HL-60 (cell line): ENCODE measurements around the gene SF3B3.
"Not testable (repeated sequence)": the region's sequence is repeated elsewhere in the genome, so short reads cannot be mapped to it uniquely, and the experiment has no call there.

ENCODE experiments used
- DNase-seq, 2 experiments: peaks; one replicate each; pipeline ENCODE4 v3.0.0-alpha.2; 2010 to 2020; ENCODE audit warnings: low read depth in 1 of 2, low spot score in 1 of 2
- H3K27ac ChIP-seq: fragments of 250-450 bp; sonication (Bioruptor Pico); replicated peaks from 2 replicates; pipeline ENCODE4 v1.5.1; 2020; ENCODE audit warnings: mild to moderate bottlenecking, moderate library complexity
- H3K27me3 ChIP-seq: fragments of 250-450 bp; sonication (Bioruptor Pico); 2 replicates; pipeline ENCODE4 v1.5.1; 2021; ENCODE audit warnings: mild to moderate bottlenecking, moderate library complexity; ENCODE audit not compliant: insufficient read depth, poor library complexity, severe bottlenecking
- H3K4me3 ChIP-seq: replicated peaks from 2 replicates; pipeline ENCODE4 v1.5.1; 2011; ENCODE audit warnings: mild to moderate bottlenecking, control low read depth, low read length; ENCODE audit not compliant: insufficient read depth
- CTCF ChIP-seq: IDR thresholded peaks from one replicate; pipeline ENCODE4 v1.5.1; 2011; ENCODE audit warnings: low read length, control low read depth, inconsistent platforms; ENCODE audit not compliant: insufficient read depth
- GABPA ChIP-seq: IDR thresholded peaks from 2 replicates; pipeline ENCODE4 v1.6.1; 2012; ENCODE audit warnings: low read depth
- POLR2AphosphoS5 ChIP-seq: IDR thresholded peaks from 2 replicates; pipeline ENCODE4 v1.6.1; 2012; ENCODE audit warnings: low read depth
- REST ChIP-seq: IDR thresholded peaks from 2 replicates; pipeline ENCODE4 v1.6.1; 2012; ENCODE audit warnings: low read depth; ENCODE audit not compliant: insufficient replicate concordance
- SPI1 ChIP-seq: IDR thresholded peaks from 2 replicates; pipeline ENCODE4 v1.6.1; 2012; ENCODE audit warnings: low read depth, mild to moderate bottlenecking, borderline replicate concordance

SF3B3 gene

GRCh38 chr16:70588565-70588964 is 64.9 kb downstream of the SF3B3 start:
- Histone ChIP-seq H3K27me3 (no peaks in the 10 kb centered on the region), H3K4me3 (no peak overlapping the region), H3K27ac (no peak overlapping the region)
- TF ChIP-seq REST (no peak), POLR2AphosphoS5 (no peak), CTCF (no peak), GABPA (no peak), SPI1 (no peak)
- DNase-seq, result no peak

- not testable (repeated sequence) for H3K27me3 ChIP-seq, DNase-seq, H3K27ac ChIP-seq, H3K4me3 ChIP-seq
Measured at GRCh38 chr16:70589416-70589815, 65.8 kb downstream of the SF3B3 start.

GRCh38 chr16:70589998-70590471 is 66.4 kb downstream of the SF3B3 start:
- no peak overlapping the region for H3K27ac ChIP-seq
- H3K27me3 ChIP-seq, result no peaks in the 10 kb centered on the region
- DNase-seq, result no peak
- TF ChIP-seq CTCF, result no peak
- TF ChIP-seq GABPA, result no peak
- TF ChIP-seq SPI1, result no peak
- TF ChIP-seq REST, result no peak
- no peak for TF ChIP-seq POLR2AphosphoS5
- no peak overlapping the region for H3K4me3 ChIP-seq

GRCh38 chr16:70590722-70591415 is 67.3 kb downstream of the SF3B3 start:
- no peak for TF ChIP-seq SPI1
- TF ChIP-seq CTCF, result no peak
- no peak for TF ChIP-seq POLR2AphosphoS5
- TF ChIP-seq REST, result no peak
- TF ChIP-seq GABPA, result no peak
- Histone ChIP-seq H3K27ac (no peak overlapping the region), H3K27me3 (no peaks in the 10 kb centered on the region), H3K4me3 (no peak overlapping the region)
- no peak for DNase-seq
